Left lung (tissue), 10 donors: ENCODE results near the gene ALLC. TPM values are rescaled to one million over a fixed set of nuclear protein-coding genes. Genes with fewer than 3 reads are reported as not detected.

Source experiments
- ATAC-seq: fragments of 200-7000 bp; cut with Tn5 transposase; one replicate; pipeline ENCODE4 v1.9.1; 2020; ENCODE audit warnings: moderate library complexity
- DNase-seq, 4 donors: peaks; one replicate each; pipeline ENCODE4 v3.0.0-alpha.2; 2013 to 2020
- H3K27ac ChIP-seq, 2 donors: fragments of 200-600 bp; sonication (generic) in 1 of 2; one replicate each; pipeline versions ENCODE4 v1.5.0 to v1.8.0; 2020 to 2021
- H3K27me3 ChIP-seq, 2 donors: fragments of 200-600 bp; sonication (generic) in 1 of 2; one replicate each; pipeline versions ENCODE4 v1.5.0 to v1.8.0; 2020 to 2021
- H3K36me3 ChIP-seq, 2 donors: fragments of 200-600 bp; sonication (generic) in 1 of 2; one replicate each; pipeline versions ENCODE4 v1.5.0 to v1.8.0; 2020 to 2021
- H3K4me1 ChIP-seq, 2 donors: fragments of 200-600 bp; one replicate each; pipeline ENCODE4 v1.8.0; 2021
- H3K4me3 ChIP-seq, 2 donors: fragments of 200-600 bp; sonication (generic) in 1 of 2; one replicate each; pipeline versions ENCODE4 v1.5.0 to v1.8.0; 2020 to 2021; ENCODE audit warnings: mild to moderate bottlenecking in 1 of 2
- H3K9me3 ChIP-seq, 2 donors: fragments of 200-600 bp; sonication (generic) in 1 of 2; one replicate each; pipeline versions ENCODE4 v1.5.0 to v1.8.0; 2020 to 2021
- CTCF ChIP-seq, 2 donors: fragments of 200-600 bp; sonication (generic) in 1 of 2; IDR thresholded peaks; one replicate each; pipeline versions ENCODE4 v1.5.0 to v1.8.0; 2021; ENCODE audit warnings: antibody characterized with exemption in 2 of 2
- intact Hi-C, 2 donors: fragments of 100-400 bp; cut with DNase I; formaldehyde crosslinking; loops; one replicate each; pipeline versions ENCODE4 v1.11.2 to v1.14.2; 2022
- polyA plus RNA-seq, 6 donors: library from polyadenylated mRNA; unstranded; fragments of 120-200 nt; gene quantifications; one replicate each; pipeline ENCODE4 v1.2.1, GENCODE V29; 2013; ENCODE audit not compliant: insufficient read length in 6 of 6
- total RNA-seq, 2 donors: library from RNA; stranded (reverse); fragmentation: NEBNext Ultra II Directional; extraction: Animal tissue kit (Norgen Biotek cat#: 25700); gene quantifications; one replicate each; pipeline ENCODE4 v1.2.1, GENCODE V29; 2021
- donor health status: DM: no; HTN: yes; CAD: no.
- donor health status: DM: no; HTN: no; CAD: no.

Gene ALLC
- total and polyA plus RNA-seq, 8 donors, result 0.13 TPM; not detected in 7

GRCh38 chr2:3638456-3638810 is 19.6 kb upstream of the ALLC start:
- TF ChIP-seq CTCF (IDR thresholded peaks at IDR 0.05), result no peak
- Histone ChIP-seq H3K27me3 (peaks cover 0 to 4% of the 10 kb centered on the region in 2 donors), H3K36me3 (no peaks in the 10 kb centered on the region), H3K4me1 (no peaks in the 10 kb centered on the region), H3K27ac (no peak overlapping the region), H3K4me3 (no peak overlapping the region), H3K9me3 (no peaks in the 10 kb centered on the region)
- no peak for ATAC-seq
- DNase-seq, result peak in 1 of 4 donors; percentile 37
- intact Hi-C loops, result no loop called here

GRCh38 chr2:3639015-3639630 is 18.9 kb upstream of the ALLC start:
- no peak overlapping the region for H3K27ac ChIP-seq
- H3K36me3 ChIP-seq, result no peaks in the 10 kb centered on the region
- TF ChIP-seq CTCF (IDR thresholded peaks at IDR 0.05), result no peak
- peaks cover 0 to 4% of the 10 kb centered on the region in 2 donors for H3K27me3 ChIP-seq
- no peaks in the 10 kb centered on the region for H3K4me1 ChIP-seq
- intact Hi-C loops, result no loop called here
- no peak for ATAC-seq
- H3K9me3 ChIP-seq, result no peaks in the 10 kb centered on the region
- no peak for DNase-seq
- no peak overlapping the region for H3K4me3 ChIP-seq

GRCh38 chr2:3639653-3640052 is 18.3 kb upstream of the ALLC start:
- intact Hi-C loops, result loop anchor here in 1 of 2 donors (10.0 kb wide), 1 partner anchor 215 kb away; no protein-coding TSS in a partner anchor
- TF ChIP-seq CTCF (IDR thresholded peaks at IDR 0.05), result no peak
- ATAC-seq, result no peak

GRCh38 chr2:3641181-3641580 is 16.8 kb upstream of the ALLC start:
- H3K27me3 ChIP-seq, result peaks cover 0 to 4% of the 10 kb centered on the region in 2 donors
- H3K9me3 ChIP-seq, result no peaks in the 10 kb centered on the region
- no peak overlapping the region for H3K27ac ChIP-seq
- intact Hi-C loops, result loop anchor here in 1 of 2 donors (10.0 kb wide), 1 partner anchor 216 kb away; no protein-coding TSS in a partner anchor
- ATAC-seq (no peak), DNase-seq (peak in 1 of 4 donors; percentile 47)
- TF ChIP-seq CTCF (IDR thresholded peaks at IDR 0.05), result no peak
- H3K36me3 ChIP-seq, result no peaks in the 10 kb centered on the region
- H3K4me3 ChIP-seq, result no peak overlapping the region
- no peaks in the 10 kb centered on the region for H3K4me1 ChIP-seq

More at GRCh38 chr2:3639653-3640052, 18.3 kb upstream of the ALLC start:
- Histone ChIP-seq H3K27me3 (peaks cover 0 to 4% of the 10 kb centered on the region in 2 donors), H3K9me3 (no peaks in the 10 kb centered on the region), H3K4me3 (no peak overlapping the region), H3K27ac (no peak overlapping the region), H3K36me3 (no peaks in the 10 kb centered on the region), H3K4me1 (no peaks in the 10 kb centered on the region)
- DNase-seq, result peak in 1 of 4 donors; percentile 53

- Histone ChIP-seq H3K27me3 (peaks cover 0 to 4% of the 10 kb centered on the region in 2 donors), H3K4me3 (no peak overlapping the region), H3K27ac (no peak overlapping the region), H3K9me3 (no peaks in the 10 kb centered on the region), H3K36me3 (no peaks in the 10 kb centered on the region), H3K4me1 (no peaks in the 10 kb centered on the region)
- ATAC-seq (no peak), DNase-seq (peak in 2 of 4 donors; percentile 24 to 62)
- TF ChIP-seq CTCF (IDR thresholded peaks at IDR 0.05), result no peak
- intact Hi-C loops, result loop anchor here in 1 of 2 donors (10.0 kb wide), 1 partner anchor 217 kb away; no protein-coding TSS in a partner anchor
Observed at GRCh38 chr2:3641841-3642421, 16.1 kb upstream of the ALLC start.
